ENCODE measurements around the gene EI24.
"Not testable (repeated sequence)": the region's sequence is repeated elsewhere in the genome, so short reads cannot be mapped to it uniquely, and the experiment has no call there.

Gene EI24

GRCh38 chr11:125568970-125569914 is at the start of gene EI24:
Gene EI24 (plus strand): TSS chr11:125569477. CDS start chr11:125572528, 3,051 bp downstream.
- DNase-seq (ENCODE audit: insufficient read length, low spot score) (peak; percentile 43), FAIRE-seq (no peak)
- TF ChIP-seq CTCF (IDR thresholded peaks at IDR 0.05; ENCODE audit: insufficient read depth, missing control alignments) = peak; percentile 54

- TF ChIP-seq CTCF (IDR thresholded peaks at IDR 0.05; ENCODE audit: insufficient read depth, missing control alignments) = no peak
- FAIRE-seq (no peak), DNase-seq (ENCODE audit: insufficient read length, low spot score) (no peak)
Observed at GRCh38 chr11:125519860-125520834, 49.1 kb upstream of the EI24 start.

- no peak for TF ChIP-seq CTCF (IDR thresholded peaks at IDR 0.05; ENCODE audit: insufficient read depth, missing control alignments)
- no peak for FAIRE-seq
- no peak for DNase-seq (ENCODE audit: insufficient read length, low spot score)
Observed at GRCh38 chr11:125525303-125525702, 44.0 kb upstream of the EI24 start.

- FAIRE-seq (no peak), DNase-seq (ENCODE audit: insufficient read length, low spot score) (no peak)
- no peak for TF ChIP-seq CTCF (IDR thresholded peaks at IDR 0.05; ENCODE audit: insufficient read depth, missing control alignments)
Observed at GRCh38 chr11:125532668-125533067, 36.6 kb upstream of the EI24 start.

GRCh38 chr11:125535585-125535984 is 33.7 kb upstream of the EI24 start:
- no peak for TF ChIP-seq CTCF (IDR thresholded peaks at IDR 0.05; ENCODE audit: insufficient read depth, missing control alignments)
- FAIRE-seq = no peak
- DNase-seq (ENCODE audit: insufficient read length, low spot score) = no peak

GRCh38 chr11:125536834-125537233 is 32.4 kb upstream of the EI24 start:
- FAIRE-seq; DNase-seq (ENCODE audit: insufficient read length, low spot score): not testable (repeated sequence)

- TF ChIP-seq CTCF (IDR thresholded peaks at IDR 0.05; ENCODE audit: insufficient read depth, missing control alignments) = no peak
- FAIRE-seq (no peak), DNase-seq (ENCODE audit: insufficient read length, low spot score) (no peak)
Observed at GRCh38 chr11:125542709-125543108, 26.6 kb upstream of the EI24 start.

Measured in D721Med (cell line).